T-helper 1 cell treated with Interleukin-12 subunit alpha and Interleukin-12 subunit beta and Interleukin-4 antibody, amounts not matched to agents 30 ng/mL and 1 ng/mL, for 36 hours (primary cell): ENCODE data around the gene OPTC. TPM values are rescaled to one million over a fixed set of nuclear protein-coding genes. Genes with fewer than 3 reads are reported as not detected.

Source experiments
- intact Hi-C: fragments of 100-400 bp; cut with micrococcal nuclease; formaldehyde crosslinking; loops from one replicate; pipeline ENCODE4 v1.15.1; 2024
- total RNA-seq: library from RNA; stranded (reverse); gene quantifications from 2 replicates; pipeline ENCODE4 v1.2.3, GENCODE V29; 2022

Gene OPTC
- total RNA-seq, 1 donor from 2014 or later = not detected

GRCh38 chr1:203531063-203531462 lies 37.1 kb downstream of the OPTC start:
- intact Hi-C loops = no loop called here

- intact Hi-C loops = no loop called here
Measured at GRCh38 chr1:203534012-203534411, 40.1 kb downstream of the OPTC start.

GRCh38 chr1:203534526-203534925 lies 40.6 kb downstream of the OPTC start:
- intact Hi-C loops = no loop called here

GRCh38 chr1:203536575-203536974 lies 42.6 kb downstream of the OPTC start:
- intact Hi-C loops = no loop called here

- intact Hi-C loops = no loop called here
Measured at GRCh38 chr1:203536980-203537455, 43.1 kb downstream of the OPTC start.

- intact Hi-C loops = no loop called here
Measured at GRCh38 chr1:203537806-203538464, 44.0 kb downstream of the OPTC start.

- intact Hi-C loops = no loop called here
Measured at GRCh38 chr1:203538726-203539125, 44.8 kb downstream of the OPTC start.

- intact Hi-C loops = no loop called here
Measured at GRCh38 chr1:203539831-203540546, 46.0 kb downstream of the OPTC start.

- intact Hi-C loops = no loop called here
Measured at GRCh38 chr1:203544485-203544884, 50.5 kb downstream of the OPTC start.

- intact Hi-C loops = no loop called here
Measured at GRCh38 chr1:203544978-203545816, 51.2 kb downstream of the OPTC start.

- intact Hi-C loops = no loop called here
Measured at GRCh38 chr1:203546274-203546673, 52.3 kb downstream of the OPTC start.

- intact Hi-C loops = no loop called here
Measured at GRCh38 chr1:203547147-203547546, 53.2 kb downstream of the OPTC start.

GRCh38 chr1:203547771-203548421 lies 53.9 kb downstream of the OPTC start:
- intact Hi-C loops = no loop called here

GRCh38 chr1:203548892-203549291 lies 54.9 kb downstream of the OPTC start:
- intact Hi-C loops = no loop called here

- intact Hi-C loops = no loop called here
Measured at GRCh38 chr1:203549309-203549708, 55.4 kb downstream of the OPTC start.

GRCh38 chr1:203550846-203551245 lies 56.9 kb downstream of the OPTC start:
- intact Hi-C loops = no loop called here

GRCh38 chr1:203551550-203551949 lies 57.6 kb downstream of the OPTC start:
- intact Hi-C loops = no loop called here

- intact Hi-C loops = no loop called here
Measured at GRCh38 chr1:203553496-203553895, 59.5 kb downstream of the OPTC start.

GRCh38 chr1:203554071-203554470 lies 60.1 kb downstream of the OPTC start:
- intact Hi-C loops = no loop called here

GRCh38 chr1:203555076-203555475 lies 61.1 kb downstream of the OPTC start:
- intact Hi-C loops = no loop called here

- intact Hi-C loops = no loop called here
Measured at GRCh38 chr1:203555511-203556046, 61.6 kb downstream of the OPTC start.
